GM18868 (cell line): ENCODE results near the gene ELOA.
A peak's percentile ranks its signal among the peaks of the same experiment; 100 is the strongest.
"Not testable (repeated sequence)": the region's sequence is repeated elsewhere in the genome, so short reads cannot be mapped to it uniquely, and the experiment has no call there.

Source experiments
- ATAC-seq: cut with Tn5 transposase; IDR thresholded peaks from one replicate; pipeline ENCODE4 v1.9.1; 2021; ENCODE audit warnings: mild to moderate bottlenecking, moderate library complexity; ENCODE audit not compliant: unreplicated experiment

ELOA gene

DNA sequence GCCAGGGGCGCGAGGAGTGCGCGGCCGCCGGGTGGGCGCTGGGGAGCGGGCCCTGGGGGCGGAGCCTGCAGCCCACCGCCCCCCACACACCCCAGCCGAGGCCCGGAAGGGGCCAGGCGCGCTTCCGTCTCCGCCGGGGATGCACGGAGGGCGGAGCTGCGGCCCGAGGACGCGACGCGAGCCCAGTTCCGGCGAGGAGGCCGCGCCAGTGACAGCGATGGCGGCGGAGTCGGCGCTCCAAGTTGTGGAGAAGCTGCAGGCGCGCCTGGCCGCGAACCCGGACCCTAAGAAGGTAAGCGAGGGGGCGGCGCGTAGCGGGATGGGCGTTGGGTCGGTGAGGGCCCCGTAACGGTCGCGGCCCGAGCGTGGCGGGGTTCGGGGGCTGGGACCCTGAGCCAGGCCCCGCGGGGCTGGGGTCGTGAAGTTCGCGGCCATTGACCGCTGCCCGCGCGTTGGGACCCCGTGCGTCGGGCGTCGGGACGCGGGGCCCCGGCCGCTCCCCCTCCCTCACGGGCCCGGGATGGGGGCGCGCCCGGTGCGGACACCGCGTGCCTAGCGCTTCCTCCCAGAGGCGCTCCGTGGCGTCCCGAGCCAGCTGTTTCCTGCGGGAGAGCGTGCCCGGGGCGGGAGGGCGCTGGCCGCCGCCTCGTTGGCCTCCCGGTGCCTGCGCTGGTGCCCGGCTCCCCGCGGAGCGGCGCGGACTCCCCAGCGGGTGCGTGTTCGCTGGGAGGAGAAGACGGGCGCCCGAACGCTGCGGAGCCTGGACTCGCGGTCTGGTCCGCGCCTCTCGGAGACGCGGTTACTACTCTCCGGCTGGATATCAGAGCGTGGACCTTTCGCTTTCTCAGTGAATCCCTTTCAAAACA lies at the start of gene ELOA:
Gene ELOA, plus strand, starts transcription at position 185 of the 866 bp plus-strand sequence. Its CDS starts 33 bp downstream, at position 218.
- peak; percentile 85 for ATAC-seq

GRCh38 chr1:23693599-23693998 lies 49.7 kb upstream of the ELOA start:
- ATAC-seq: no peak

DNA sequence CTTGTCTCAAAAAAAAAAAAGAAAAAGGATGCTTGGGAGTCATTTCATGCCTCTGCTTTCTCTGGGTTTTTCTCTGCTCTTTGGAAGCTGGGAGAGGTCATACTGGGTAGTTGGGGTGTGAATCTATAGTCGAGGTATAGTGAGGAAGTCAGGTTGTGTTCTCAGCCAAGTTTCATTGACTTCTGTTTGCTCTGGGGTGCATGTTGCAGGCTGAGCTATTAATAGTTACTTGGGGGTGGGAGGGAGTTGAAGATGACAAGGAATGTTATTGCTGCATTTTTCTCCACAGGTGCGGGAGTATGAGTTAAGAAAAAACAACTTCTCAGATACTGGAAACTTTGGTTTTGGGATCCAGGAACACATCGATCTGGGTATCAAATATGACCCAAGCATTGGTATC lies 48.9 kb upstream of the ELOA start:
- ATAC-seq: no peak

GRCh38 chr1:23695667-23696066 lies 47.6 kb upstream of the ELOA start:
- ATAC-seq: no peak

- ATAC-seq: no peak
Measured at GRCh38 chr1:23696335-23696989, 46.8 kb upstream of the ELOA start.

- no peak for ATAC-seq
Measured at GRCh38 chr1:23698466-23698865, 44.8 kb upstream of the ELOA start.

GRCh38 chr1:23699280-23700179 lies 43.7 kb upstream of the ELOA start:
- no peak for ATAC-seq

- ATAC-seq: no peak
Measured at GRCh38 chr1:23701310-23701709, 42.0 kb upstream of the ELOA start.

- ATAC-seq: no peak
Measured at GRCh38 chr1:23701996-23702395, 41.3 kb upstream of the ELOA start.

GRCh38 chr1:23704834-23705495 lies 38.3 kb upstream of the ELOA start:
- ATAC-seq: no peak

- no peak for ATAC-seq
Measured at GRCh38 chr1:23709229-23709628, 34.0 kb upstream of the ELOA start.

DNA sequence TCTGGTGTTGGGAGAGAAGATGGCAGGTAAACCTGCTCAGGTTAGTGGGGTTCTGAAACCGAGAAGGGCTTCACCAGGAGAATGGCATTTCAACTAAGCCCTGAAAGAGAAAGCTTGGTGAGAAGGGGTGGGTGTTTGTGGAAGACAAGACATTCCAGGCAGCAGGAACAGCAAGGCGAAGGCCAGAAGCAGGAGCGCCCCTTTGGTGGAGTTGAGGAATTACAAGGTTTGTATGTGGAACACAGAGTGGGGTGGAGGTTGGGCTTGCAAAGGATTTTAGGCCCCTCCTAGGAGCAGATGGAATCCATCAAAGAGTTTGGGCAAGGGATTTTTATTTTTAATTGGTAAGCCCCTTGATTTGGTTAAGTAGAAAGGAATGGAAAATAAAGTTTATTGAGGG lies 24.8 kb upstream of the ELOA start:
- no peak for ATAC-seq

DNA sequence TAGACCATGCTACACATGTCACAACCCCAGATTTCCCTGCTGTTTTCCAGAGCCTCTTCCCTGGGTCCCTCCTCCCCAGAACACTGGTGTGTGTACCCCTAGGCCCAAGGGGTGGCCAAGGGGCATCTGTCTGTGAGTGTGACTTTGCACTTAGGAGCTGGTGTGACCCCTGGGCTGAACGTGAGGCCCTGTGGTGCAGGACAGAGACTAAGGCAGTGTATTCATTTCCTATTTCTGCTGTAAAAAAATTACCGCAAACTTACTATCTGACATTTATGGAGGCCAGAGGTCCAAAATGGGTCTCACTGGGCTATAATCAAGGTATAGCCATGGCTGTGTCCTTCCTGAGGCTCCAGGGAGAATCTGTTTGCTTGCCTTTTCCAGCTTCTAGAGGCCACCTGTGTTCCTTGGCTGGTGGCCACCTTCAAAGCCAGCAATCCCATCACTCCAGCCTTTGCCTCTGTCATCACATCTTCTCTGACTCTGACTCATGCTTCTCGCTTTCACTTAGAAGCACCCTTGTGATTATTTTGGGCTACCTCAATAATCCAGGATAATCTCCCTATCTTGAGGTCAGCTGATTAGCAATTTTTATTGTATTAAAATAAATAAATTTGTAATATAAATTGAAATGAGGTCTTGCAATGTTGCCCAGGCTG lies 24.0 kb upstream of the ELOA start:
- no peak for ATAC-seq

GRCh38 chr1:23720256-23720995 lies 22.8 kb upstream of the ELOA start:
- peak; percentile 54 for ATAC-seq

DNA sequence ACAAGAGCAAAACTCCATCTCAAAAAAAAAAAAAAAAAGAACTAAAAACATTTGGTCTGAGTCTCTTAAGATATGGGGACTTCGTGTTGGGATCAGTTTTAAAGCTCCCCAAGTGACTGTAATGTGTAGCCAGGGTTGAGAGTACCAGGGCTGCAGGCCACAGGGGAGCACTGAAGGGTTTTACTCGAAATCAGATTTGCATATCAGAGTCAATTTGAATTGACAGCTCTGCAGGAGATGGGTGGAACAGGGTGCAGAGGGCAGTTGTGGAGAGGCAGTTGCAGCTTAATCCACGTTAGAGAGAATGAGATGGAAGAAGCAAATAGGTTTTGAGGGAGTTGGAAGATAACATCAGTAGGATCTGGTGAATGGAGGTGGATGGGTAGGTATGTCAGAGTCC lies 20.6 kb upstream of the ELOA start:
- no peak for ATAC-seq

- ATAC-seq: no peak
Measured at GRCh38 chr1:23726686-23727085, 16.6 kb upstream of the ELOA start.

- no peak for ATAC-seq
Measured at GRCh38 chr1:23727362-23727811, 15.9 kb upstream of the ELOA start.

DNA sequence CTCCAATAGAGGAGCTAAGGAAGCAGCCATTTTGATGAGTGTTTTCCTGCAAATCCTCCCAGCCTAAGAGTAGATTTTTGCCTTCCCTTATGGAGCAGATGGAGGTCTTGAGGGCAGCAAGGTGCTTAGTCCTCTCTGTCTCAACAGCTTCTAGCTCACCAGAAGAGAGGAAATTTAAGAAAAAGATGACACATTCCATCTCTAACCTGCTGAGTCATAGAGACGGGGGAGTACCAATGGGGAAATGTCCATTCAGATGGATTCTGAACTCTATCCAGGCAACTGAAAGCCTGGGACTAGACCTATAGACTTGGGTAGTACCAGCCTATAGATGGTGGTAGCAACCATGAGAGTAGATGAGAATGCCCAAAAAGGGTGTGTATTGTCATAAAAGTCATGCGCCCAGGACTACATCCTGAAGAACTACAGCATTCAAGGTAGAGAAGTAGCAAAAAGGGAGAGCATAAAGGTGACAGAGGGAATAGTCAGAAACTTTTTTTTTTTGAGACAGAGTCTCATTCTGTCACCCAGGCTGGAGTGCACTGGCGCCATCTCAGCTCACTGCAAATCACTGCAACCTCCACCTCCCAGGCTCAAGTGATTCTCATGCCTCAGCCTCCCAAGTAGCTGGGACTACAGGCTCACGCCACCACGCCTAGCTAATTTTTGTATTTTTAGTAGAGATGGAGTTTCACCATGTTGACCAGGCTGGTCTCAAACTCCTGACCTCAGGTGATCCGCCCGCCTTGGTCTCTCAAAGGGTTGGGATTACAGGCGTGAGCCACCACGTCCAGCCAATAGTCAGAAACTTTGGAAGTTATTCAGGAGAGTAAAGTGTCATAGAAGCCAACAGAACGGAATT lies 10.7 kb upstream of the ELOA start:
- no peak for ATAC-seq

DNA sequence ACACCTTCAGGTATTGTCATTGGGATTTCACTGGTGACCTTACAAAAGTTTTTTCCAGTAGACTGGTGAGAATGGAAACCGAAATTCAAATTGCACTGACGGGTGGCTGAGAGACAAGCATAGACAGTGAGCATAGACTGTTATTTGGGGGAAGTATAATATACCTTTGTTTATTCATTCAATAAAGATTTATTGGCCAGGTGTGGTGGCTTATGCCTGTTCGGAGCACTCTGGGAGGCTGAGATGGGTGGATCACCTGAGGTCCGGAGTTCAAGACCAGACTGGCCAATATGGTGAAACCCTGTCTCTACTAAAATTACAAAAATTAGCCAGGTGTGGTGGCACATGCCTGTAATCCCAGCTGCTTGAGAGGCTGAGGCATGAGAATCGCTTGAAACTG lies 10.0 kb upstream of the ELOA start:
- ATAC-seq: not testable (repeated sequence)
